ENCODE data around the gene TMOD3.

DNA sequence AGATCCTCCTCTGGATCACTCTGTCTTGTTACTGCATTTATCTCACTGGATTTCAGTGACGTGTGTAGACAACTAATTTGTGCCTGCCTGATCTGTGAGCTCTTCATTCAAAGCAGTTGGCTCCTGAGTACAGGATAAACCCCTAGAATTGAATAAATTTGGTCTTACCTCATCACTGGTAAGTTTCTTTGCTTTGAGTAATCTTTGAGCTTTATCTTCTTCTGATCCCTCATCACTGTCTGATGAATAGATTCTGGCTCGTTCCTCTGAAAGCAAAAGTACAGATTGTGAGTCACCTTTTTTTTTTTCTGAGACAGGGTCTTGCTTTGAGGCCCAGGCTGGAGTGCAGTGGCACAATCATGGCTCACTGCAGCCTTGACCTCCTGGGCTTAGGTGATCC lies 117.7 kb downstream of the TMOD3 start:
- TF ChIP-seq, protein P1, sequence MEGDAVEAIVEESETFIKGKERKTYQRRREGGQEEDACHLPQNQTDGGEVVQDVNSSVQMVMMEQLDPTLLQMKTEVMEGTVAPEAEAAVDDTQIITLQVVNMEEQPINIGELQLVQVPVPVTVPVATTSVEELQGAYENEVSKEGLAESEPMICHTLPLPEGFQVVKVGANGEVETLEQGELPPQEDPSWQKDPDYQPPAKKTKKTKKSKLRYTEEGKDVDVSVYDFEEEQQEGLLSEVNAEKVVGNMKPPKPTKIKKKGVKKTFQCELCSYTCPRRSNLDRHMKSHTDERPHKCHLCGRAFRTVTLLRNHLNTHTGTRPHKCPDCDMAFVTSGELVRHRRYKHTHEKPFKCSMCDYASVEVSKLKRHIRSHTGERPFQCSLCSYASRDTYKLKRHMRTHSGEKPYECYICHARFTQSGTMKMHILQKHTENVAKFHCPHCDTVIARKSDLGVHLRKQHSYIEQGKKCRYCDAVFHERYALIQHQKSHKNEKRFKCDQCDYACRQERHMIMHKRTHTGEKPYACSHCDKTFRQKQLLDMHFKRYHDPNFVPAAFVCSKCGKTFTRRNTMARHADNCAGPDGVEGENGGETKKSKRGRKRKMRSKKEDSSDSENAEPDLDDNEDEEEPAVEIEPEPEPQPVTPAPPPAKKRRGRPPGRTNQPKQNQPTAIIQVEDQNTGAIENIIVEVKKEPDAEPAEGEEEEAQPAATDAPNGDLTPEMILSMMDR (conservative IDR thresholded peaks at IDR 0.05 in 1 of 2, IDR thresholded peaks at IDR 0.05 in 1 of 2; ENCODE audit: low read depth in 1 of 2, low read length in 2 of 2), result no peak
- no peak for TF ChIP-seq EZH2 (IDR thresholded peaks at IDR 0.05; ENCODE audit: low read length, missing control alignments)
